Activated CD8-positive, alpha-beta memory T cell treated with anti-CD3 and anti-CD28 coated beads for 1 hour (primary cell): ENCODE data around the gene VASH2.
"Not testable (repeated sequence)": the region's sequence is repeated elsewhere in the genome, so short reads cannot be mapped to it uniquely, and the experiment has no call there.

Experiments used
- DNase-seq, 2 donors: peaks; one replicate each; pipeline ENCODE4 v3.0.0-alpha.2; 2020; ENCODE audit warnings: low read depth in 1 of 2; ENCODE audit errors: extremely low read depth in 1 of 2

Gene VASH2

GRCh38 chr1:212977781-212978645 is 27.7 kb downstream of the VASH2 start:
- DNase-seq = no peak

- no peak for DNase-seq
Measured at GRCh38 chr1:212979340-212980122, 29.2 kb downstream of the VASH2 start.

GRCh38 chr1:212980123-212980785 is 29.9 kb downstream of the VASH2 start:
- DNase-seq = no peak

GRCh38 chr1:212981025-212981495 is 30.7 kb downstream of the VASH2 start:
- no peak for DNase-seq

- no peak for DNase-seq
Measured at GRCh38 chr1:212981571-212982328, 31.4 kb downstream of the VASH2 start.

GRCh38 chr1:212982430-212983152 is 32.2 kb downstream of the VASH2 start:
- no peak for DNase-seq

- no peak for DNase-seq
Measured at GRCh38 chr1:212983482-212983881, 33.1 kb downstream of the VASH2 start.

- DNase-seq = no peak
Measured at GRCh38 chr1:212984522-212985291, 34.4 kb downstream of the VASH2 start.

- DNase-seq = no peak
Measured at GRCh38 chr1:212986551-212986950, 36.2 kb downstream of the VASH2 start.

- no peak for DNase-seq
Measured at GRCh38 chr1:212987702-212988322, 37.5 kb downstream of the VASH2 start.

GRCh38 chr1:212990276-212990675 is 39.9 kb downstream of the VASH2 start:
- DNase-seq = no peak

GRCh38 chr1:212993960-212994359 is 43.6 kb downstream of the VASH2 start:
- not testable (repeated sequence) for DNase-seq

GRCh38 chr1:212994926-212995325 is 44.6 kb downstream of the VASH2 start:
- no peak for DNase-seq

GRCh38 chr1:213003256-213003655 is 52.9 kb downstream of the VASH2 start:
- no peak for DNase-seq

GRCh38 chr1:213008564-213008963 is 58.2 kb downstream of the VASH2 start:
- DNase-seq = no peak

- no peak for DNase-seq
Measured at GRCh38 chr1:213014642-213015041, 64.3 kb downstream of the VASH2 start.

GRCh38 chr1:213015099-213016050 is 65.0 kb downstream of the VASH2 start, which contains the start of gene ANGEL2:
Gene ANGEL2, minus strand, starts transcription at chr1:213015867. Its CDS starts 196 bp downstream, at chr1:213015671.
- peak; percentile 84 to 89 for DNase-seq
